Neuron (in vitro differentiated cells): ENCODE results near the gene MTHFD2L.

Experiments used
- H2AFZ ChIP-seq: one replicate; pipeline ENCODE4 v1.6.1; 2013; ENCODE audit warnings: low read depth, mild to moderate bottlenecking, inconsistent platforms, low read length, moderate library complexity
- H3K27me3 ChIP-seq: one replicate; pipeline ENCODE4 v1.6.1; 2013; ENCODE audit warnings: low read length; ENCODE audit not compliant: insufficient read depth
- H3K36me3 ChIP-seq: one replicate; pipeline ENCODE4 v1.6.1; 2013; ENCODE audit warnings: low read length; ENCODE audit not compliant: insufficient read depth
- H3K4me1 ChIP-seq: one replicate; pipeline ENCODE4 v1.6.1; 2013; ENCODE audit warnings: low read length; ENCODE audit not compliant: insufficient read depth
- H3K4me3 ChIP-seq: 2 replicates; pipeline ENCODE4 v1.5.1; 2013; ENCODE audit warnings: mild to moderate bottlenecking, low read length, moderate library complexity
- H3K9me3 ChIP-seq: one replicate; pipeline ENCODE4 v1.6.1; 2013; ENCODE audit warnings: low read length

The MTHFD2L gene

DNA sequence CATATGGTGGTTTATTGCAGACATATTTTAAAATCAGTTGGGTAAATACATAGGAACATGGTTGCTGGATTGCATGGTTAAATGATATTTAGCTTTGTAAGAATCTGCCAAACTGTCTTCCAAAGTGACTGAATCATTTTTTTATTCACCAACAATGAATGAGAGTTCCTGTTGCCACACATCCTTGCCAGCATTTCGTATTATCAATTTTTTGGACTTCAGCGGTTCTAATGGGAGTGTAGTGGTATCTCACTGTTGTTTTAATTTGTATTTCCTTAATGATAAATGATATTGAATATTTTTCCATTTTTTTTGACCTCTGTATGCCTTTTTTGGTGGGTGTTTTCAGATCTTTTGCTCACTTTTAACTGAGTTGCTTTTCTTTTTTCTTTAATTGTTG, 1.4 kb upstream of the MTHFD2L start:
- peaks cover 16% of the 10 kb centered on the region for H3K4me1 ChIP-seq
- no peaks in the 10 kb centered on the region for H3K9me3 ChIP-seq
- H2AFZ ChIP-seq = peak overlapping the region; percentile 79
- H3K36me3 ChIP-seq = peaks cover 18% of the 10 kb centered on the region
- peak overlapping the region; percentile 68 for H3K4me3 ChIP-seq
- no peaks in the 10 kb centered on the region for H3K27me3 ChIP-seq

- H3K27me3 ChIP-seq = no peaks in the 10 kb centered on the region
- H3K9me3 ChIP-seq = no peaks in the 10 kb centered on the region
- peaks cover 25% of the 10 kb centered on the region for H3K36me3 ChIP-seq
- H3K4me1 ChIP-seq = peaks cover 16% of the 10 kb centered on the region
- peak overlapping the region; percentile 79 for H2AFZ ChIP-seq
- peak overlapping the region; percentile 68 for H3K4me3 ChIP-seq
These were observed 764 bp upstream of the MTHFD2L start for GRCh38 chr4:74157154-74157553.

DNA sequence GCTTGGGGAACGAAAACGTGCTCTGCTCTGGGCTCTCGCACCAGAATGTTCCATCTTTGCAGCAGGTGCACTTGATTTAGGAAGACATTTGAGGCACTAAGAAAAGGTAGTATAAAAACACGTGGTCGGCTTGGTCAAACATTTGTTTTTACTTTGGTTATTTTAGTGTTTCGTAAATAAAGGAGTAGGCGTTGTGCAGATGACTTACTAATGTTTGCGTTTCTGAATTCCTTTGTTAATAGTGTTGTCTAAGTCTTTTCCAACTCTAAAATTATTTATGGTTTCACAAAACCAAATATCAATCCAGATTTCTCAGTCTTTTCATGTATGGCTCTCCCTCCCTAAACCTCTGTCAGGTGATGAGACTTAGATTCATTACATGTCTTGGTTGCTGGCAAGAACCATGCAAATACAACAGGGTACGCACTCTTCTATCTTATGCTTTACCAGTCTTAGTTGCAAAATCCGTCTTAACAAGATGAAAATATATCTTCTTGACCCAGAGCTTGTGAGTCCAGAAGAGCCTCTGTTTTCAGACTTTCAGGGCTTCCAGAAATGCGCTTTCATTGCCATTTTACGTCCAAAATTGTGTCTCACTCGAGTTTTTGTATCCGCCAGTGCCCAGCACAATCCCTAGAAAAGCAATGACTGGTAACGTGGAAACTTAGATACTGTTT, 686 bp downstream of the MTHFD2L start:
- peak overlapping the region; percentile 79 for H2AFZ ChIP-seq

DNA sequence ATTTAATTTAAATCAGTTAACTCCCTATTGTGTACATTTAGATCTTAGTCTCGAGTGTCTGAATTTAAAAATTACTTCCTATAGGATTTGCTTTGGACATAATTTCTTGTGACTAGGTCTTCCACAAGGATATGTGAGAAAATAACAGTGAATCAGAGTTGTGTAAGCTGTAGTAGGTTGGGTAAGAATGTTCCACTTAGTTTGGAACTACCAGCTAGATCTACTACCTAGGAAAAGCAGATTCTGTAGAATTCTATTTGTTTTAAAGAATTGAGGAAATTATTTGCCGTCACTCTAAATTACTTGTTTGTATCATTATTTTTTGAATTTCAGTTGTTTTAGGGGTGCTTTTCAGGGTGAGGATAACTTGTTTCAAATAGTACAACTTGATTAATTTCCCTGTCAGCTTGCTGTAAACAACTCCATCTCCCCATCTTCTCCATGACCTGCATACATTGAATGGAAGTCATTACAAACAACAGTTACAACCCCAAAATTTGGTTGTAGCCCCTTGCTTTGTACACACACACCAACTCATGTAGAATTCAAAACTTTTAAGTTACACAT, 1.3 kb downstream of the MTHFD2L start:
- Histone ChIP-seq H3K36me3 (peaks cover 27% of the 10 kb centered on the region), H3K27me3 (no peaks in the 10 kb centered on the region), H3K9me3 (no peaks in the 10 kb centered on the region), H3K4me1 (peaks cover 16% of the 10 kb centered on the region), H3K4me3 (peak overlapping the region; percentile 68), H2AFZ (peak overlapping the region; percentile 79)

More for the DNA sequence above, 686 bp downstream of the MTHFD2L start:
- peaks cover 27% of the 10 kb centered on the region for H3K36me3 ChIP-seq
- H3K4me3 ChIP-seq = peak overlapping the region; percentile 68
- H3K9me3 ChIP-seq = no peaks in the 10 kb centered on the region
- no peaks in the 10 kb centered on the region for H3K27me3 ChIP-seq
- H3K4me1 ChIP-seq = peaks cover 16% of the 10 kb centered on the region

DNA sequence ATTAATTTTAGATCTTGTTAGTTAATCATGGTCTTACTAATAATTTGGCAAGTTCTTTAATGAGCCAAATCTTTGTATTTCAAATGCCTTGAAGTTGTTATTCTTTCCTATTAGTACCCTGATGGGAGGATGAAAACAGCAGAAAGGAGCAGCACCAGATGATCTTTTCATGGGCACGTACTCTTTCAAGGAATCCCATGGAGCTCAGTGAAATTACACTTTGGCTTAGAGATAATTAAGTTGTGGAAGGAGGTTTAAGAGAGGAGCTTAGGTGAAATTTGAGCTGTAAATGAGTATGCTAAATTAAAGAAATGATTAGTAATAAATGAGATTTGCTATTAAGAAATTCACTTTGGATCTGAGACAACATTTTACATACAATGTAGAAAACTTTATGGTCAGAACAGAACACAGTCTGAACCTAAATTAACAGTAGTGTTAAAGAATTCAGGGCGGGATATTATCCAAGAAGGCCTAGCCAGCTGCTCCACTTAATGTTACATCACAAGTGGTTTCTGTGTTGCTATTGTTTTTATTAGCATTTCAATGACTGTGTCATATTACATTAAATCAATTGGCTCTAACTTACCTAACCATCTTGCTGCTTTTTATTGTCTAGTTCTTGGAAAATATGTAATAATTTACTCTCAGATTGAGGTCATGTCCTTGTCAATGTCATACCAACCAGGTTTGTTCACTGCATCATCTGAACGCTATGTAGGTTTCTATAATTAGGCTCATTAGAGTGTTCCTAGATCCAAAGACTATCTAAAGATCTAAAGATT, 3.9 kb downstream of the MTHFD2L start:
- Histone ChIP-seq H3K36me3 (peaks cover 30% of the 10 kb centered on the region), H2AFZ (no peak overlapping the region), H3K9me3 (no peaks in the 10 kb centered on the region), H3K4me3 (no peak overlapping the region), H3K4me1 (peaks cover 11% of the 10 kb centered on the region), H3K27me3 (no peaks in the 10 kb centered on the region)

DNA sequence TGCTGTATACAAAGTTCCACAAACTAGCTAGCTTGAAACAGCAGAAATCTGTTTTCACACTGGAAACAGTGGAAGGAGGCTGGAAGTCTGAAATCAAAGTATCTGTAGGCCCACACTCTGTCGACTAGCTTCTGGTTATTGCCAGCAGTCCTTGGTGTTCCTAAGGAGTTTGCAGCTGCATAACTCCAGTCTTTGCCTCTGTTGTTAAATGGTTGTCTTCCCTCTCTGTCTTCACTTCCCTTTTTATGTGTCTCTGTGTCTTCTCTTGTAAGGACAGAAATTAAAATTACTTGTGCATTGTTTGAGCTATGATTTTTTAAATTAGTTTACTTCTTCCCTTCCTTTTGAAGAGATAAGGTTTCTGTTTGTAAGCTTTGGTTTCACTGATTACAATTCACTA, 8.2 kb downstream of the MTHFD2L start:
- H3K9me3 ChIP-seq = no peaks in the 10 kb centered on the region

DNA sequence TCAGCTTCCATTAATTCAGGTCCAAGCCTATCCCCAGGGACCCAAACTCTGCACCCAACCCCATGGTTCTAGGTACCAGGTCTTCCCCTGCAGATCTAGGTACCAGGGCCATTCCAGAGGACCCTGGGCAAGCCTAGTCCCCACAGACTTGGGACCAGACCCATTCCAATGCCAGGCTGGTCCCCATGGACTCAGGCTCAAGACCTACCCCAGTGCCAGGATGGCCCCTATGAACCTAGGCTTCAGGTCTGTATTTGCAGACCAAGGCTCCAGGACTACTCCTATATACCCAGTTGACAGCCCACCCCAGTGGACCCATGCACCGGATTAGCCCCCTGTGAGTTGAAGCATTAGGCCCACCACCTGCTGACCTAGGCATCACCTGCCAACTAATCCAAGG, 8.9 kb downstream of the MTHFD2L start:
- Histone ChIP-seq H3K4me3 (no peak overlapping the region), H3K4me1 (no peaks in the 10 kb centered on the region), H3K9me3 (no peaks in the 10 kb centered on the region), H2AFZ (no peak overlapping the region), H3K27me3 (no peaks in the 10 kb centered on the region), H3K36me3 (peaks cover 9% of the 10 kb centered on the region)

More for the DNA sequence above, 8.2 kb downstream of the MTHFD2L start:
- no peak overlapping the region for H3K4me3 ChIP-seq
- no peak overlapping the region for H2AFZ ChIP-seq
- H3K27me3 ChIP-seq = no peaks in the 10 kb centered on the region
- H3K4me1 ChIP-seq = no peaks in the 10 kb centered on the region
- peaks cover 16% of the 10 kb centered on the region for H3K36me3 ChIP-seq

DNA sequence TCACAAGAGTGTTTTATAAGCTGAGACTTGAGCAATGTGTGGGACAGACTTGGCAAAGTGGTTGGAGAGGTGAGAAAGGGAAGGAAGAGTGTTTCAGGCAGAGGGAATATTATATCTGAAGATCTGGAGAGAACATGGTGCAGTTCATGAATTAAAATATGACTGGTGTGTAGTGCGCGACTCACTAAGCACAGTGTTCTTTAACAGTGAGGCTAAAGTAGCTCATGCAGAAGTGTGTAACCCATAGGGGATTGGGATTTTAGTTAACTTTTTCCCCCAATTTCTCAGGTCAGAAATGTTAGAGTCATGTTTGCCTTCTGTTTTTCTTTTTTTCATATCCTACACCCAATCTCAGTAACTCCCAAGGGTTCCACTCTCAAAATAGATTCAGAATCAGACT, 9.7 kb downstream of the MTHFD2L start:
- H3K4me1 ChIP-seq = no peaks in the 10 kb centered on the region
- H2AFZ ChIP-seq = no peak overlapping the region
- peaks cover 3% of the 10 kb centered on the region for H3K36me3 ChIP-seq

GRCh38 chr4:74168841-74169240, 10.9 kb downstream of the MTHFD2L start:
- Histone ChIP-seq H3K36me3 (peaks cover 3% of the 10 kb centered on the region), H3K4me1 (no peaks in the 10 kb centered on the region), H3K9me3 (no peaks in the 10 kb centered on the region), H3K27me3 (no peaks in the 10 kb centered on the region), H3K4me3 (no peak overlapping the region), H2AFZ (no peak overlapping the region)

More for the DNA sequence above, 9.7 kb downstream of the MTHFD2L start:
- Histone ChIP-seq H3K9me3 (no peaks in the 10 kb centered on the region), H3K4me3 (no peak overlapping the region), H3K27me3 (no peaks in the 10 kb centered on the region)

- no peaks in the 10 kb centered on the region for H3K4me1 ChIP-seq
- H3K9me3 ChIP-seq = no peaks in the 10 kb centered on the region
- H3K4me3 ChIP-seq = no peak overlapping the region
- peaks cover 6% of the 10 kb centered on the region for H3K36me3 ChIP-seq
- no peaks in the 10 kb centered on the region for H3K27me3 ChIP-seq
- no peak overlapping the region for H2AFZ ChIP-seq
These were observed 15.4 kb downstream of the MTHFD2L start for GRCh38 chr4:74173321-74173720.

DNA sequence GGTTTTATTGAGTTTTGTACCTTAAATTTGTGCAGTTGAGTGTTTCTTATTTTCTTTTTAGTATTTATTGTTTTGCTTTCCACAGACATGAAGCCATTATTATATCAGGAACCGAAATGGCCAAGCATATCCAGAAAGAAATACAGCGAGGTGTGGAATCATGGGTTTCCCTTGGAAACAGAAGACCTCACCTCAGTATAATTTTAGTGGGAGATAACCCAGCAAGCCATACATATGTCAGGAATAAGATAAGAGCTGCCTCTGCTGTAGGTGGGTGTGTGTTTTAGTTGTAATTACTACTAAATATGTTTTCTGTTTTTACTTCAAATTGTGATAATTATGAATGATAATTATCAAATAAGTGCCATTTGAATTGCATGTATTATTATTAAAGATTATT, 16.5 kb downstream of the MTHFD2L start:
- Histone ChIP-seq H3K4me1 (no peaks in the 10 kb centered on the region), H2AFZ (no peak overlapping the region)

GRCh38 chr4:74174941-74175340, 17.0 kb downstream of the MTHFD2L start:
- peaks cover 8% of the 10 kb centered on the region for H3K36me3 ChIP-seq

More for the DNA sequence above, 16.5 kb downstream of the MTHFD2L start:
- H3K36me3 ChIP-seq = peaks cover 8% of the 10 kb centered on the region
- no peaks in the 10 kb centered on the region for H3K9me3 ChIP-seq
- no peaks in the 10 kb centered on the region for H3K27me3 ChIP-seq
- no peak overlapping the region for H3K4me3 ChIP-seq

GRCh38 chr4:74175379-74175778, 17.5 kb downstream of the MTHFD2L start:
- Histone ChIP-seq H3K9me3 (no peaks in the 10 kb centered on the region), H3K4me1 (no peaks in the 10 kb centered on the region), H3K27me3 (no peaks in the 10 kb centered on the region), H3K4me3 (no peak overlapping the region), H3K36me3 (peaks cover 8% of the 10 kb centered on the region), H2AFZ (no peak overlapping the region)

More at GRCh38 chr4:74174941-74175340, 17.0 kb downstream of the MTHFD2L start:
- H3K4me1 ChIP-seq = no peaks in the 10 kb centered on the region
- no peak overlapping the region for H2AFZ ChIP-seq
- H3K4me3 ChIP-seq = no peak overlapping the region
- H3K27me3 ChIP-seq = no peaks in the 10 kb centered on the region
- H3K9me3 ChIP-seq = no peaks in the 10 kb centered on the region
